ENCODE results near the gene DUS4L.

The DUS4L gene

GRCh38 chr7:107615910-107616680, 52.3 kb downstream of the DUS4L start:
- DNase-seq: no peak

- no peak for DNase-seq
These were observed 58.7 kb downstream of the DUS4L start for GRCh38 chr7:107622429-107622828.

- DNase-seq: no peak
These were observed 59.1 kb downstream of the DUS4L start for GRCh38 chr7:107622894-107623293.

- DNase-seq: no peak
These were observed 63.2 kb downstream of the DUS4L start for GRCh38 chr7:107627002-107627401.
